Esophagus muscularis mucosa (tissue), 3 donors: ENCODE results near the gene ZRANB1.

Experiments used
- CTCF ChIP-seq, 3 experiments: fragments of 200-600 bp in 2 of 3; fragments of 450-650 bp in 1 of 3; sonication (generic) in 2 of 3; IDR thresholded peaks; one replicate each; pipeline ENCODE4 v1.5.1; 2017 to 2019; ENCODE audit warnings: antibody characterized with exemption in 3 of 3, mild to moderate bottlenecking in 2 of 3, moderate library complexity in 1 of 3
- POLR2A ChIP-seq: fragments of 450-650 bp; IDR thresholded peaks from one replicate; pipeline ENCODE4 v1.6.1; 2017; ENCODE audit warnings: antibody characterized with exemption, moderate library complexity, mild to moderate bottlenecking, low read depth

- TF ChIP-seq CTCF (IDR thresholded peaks at IDR 0.05) = no peak
- no peak for TF ChIP-seq POLR2A
Observed at GRCh38 chr10:125006188-125006680, 64.3 kb downstream of the ZRANB1 start.
